CD4-positive, alpha-beta T cell (primary cell): Measurements from ENCODE around the gene PLA2G2D. TPM values are rescaled to one million over a fixed set of nuclear protein-coding genes. Genes with fewer than 3 reads are reported as not detected.

Experiments used
- ATAC-seq: fragments of 200-7000 bp; cut with Tn5 transposase; one replicate; pipeline ENCODE4 v1.10.0; 2022; ENCODE audit warnings: mild to moderate bottlenecking; ENCODE audit not compliant: poor library complexity
- CTCF ChIA-PET: fragments of 350-600 bp; sonication (Branson Sonifier 250); formaldehyde crosslinking; loops from one replicate; lab custom pipeline; 2021; ENCODE audit warnings: antibody characterized with exemption, inconsistent platforms; lab: Charles Lee
- POLR2A ChIA-PET: fragments of 350-600 bp; sonication (Branson Sonifier 250); formaldehyde crosslinking; loops from one replicate; lab custom pipeline; 2021; ENCODE audit warnings: antibody characterized with exemption, inconsistent platforms; lab: Charles Lee
- DNase-seq, 14 experiments: peaks; one replicate each; pipeline ENCODE4 v3.0.0-alpha.2; 2013 to 2020; ENCODE audit warnings: mixed read lengths in 2 of 14
- H3K27ac ChIP-seq, 2 donors: one replicate each; pipeline versions ENCODE4 v1.5.1 to v1.7.0; 2013; ENCODE audit warnings: low read length in 2 of 2, low read depth in 1 of 2, mild to moderate bottlenecking in 1 of 2
- H3K27me3 ChIP-seq, 2 experiments: 1 replicate in 1 of 2; 2 replicates in 1 of 2; pipeline versions ENCODE4 v1.6.1 to v1.7.0; 2013; ENCODE audit warnings: low read length in 2 of 2, control low read depth in 1 of 2, mild to moderate bottlenecking in 1 of 2, moderate library complexity in 1 of 2; ENCODE audit not compliant: insufficient read depth in 2 of 2, control insufficient read depth in 1 of 2
- H3K36me3 ChIP-seq: one replicate; pipeline ENCODE4 v1.6.1; 2013; ENCODE audit warnings: low read length, control low read depth; ENCODE audit not compliant: insufficient read depth
- H3K4me1 ChIP-seq: one replicate; pipeline ENCODE4 v1.6.1; 2013; ENCODE audit warnings: low read length, control low read depth; ENCODE audit not compliant: insufficient read depth
- H3K4me3 ChIP-seq: one replicate; pipeline ENCODE4 v1.5.1; 2013; ENCODE audit warnings: mild to moderate bottlenecking, low read length, moderate library complexity
- H3K9me3 ChIP-seq, 2 experiments: 1 replicate in 1 of 2; 2 replicates in 1 of 2; pipeline versions ENCODE4 v1.6.1 to v1.7.0; 2013; ENCODE audit warnings: low read length in 2 of 2, mild to moderate bottlenecking in 2 of 2, control low read depth in 1 of 2, moderate library complexity in 1 of 2; ENCODE audit not compliant: control insufficient read depth in 1 of 2, insufficient read depth in 1 of 2
- H3K27ac Mint-ChIP-seq: one replicate; pipeline ENCODE4 v1.8.0; 2020; ENCODE audit warnings: mixed read lengths
- H3K27me3 Mint-ChIP-seq: one replicate; pipeline ENCODE4 v1.8.0; 2021; ENCODE audit warnings: mixed read lengths
- H3K36me3 Mint-ChIP-seq: one replicate; pipeline ENCODE4 v1.8.0; 2021; ENCODE audit warnings: low read depth, mixed read lengths
- H3K4me1 Mint-ChIP-seq: one replicate; pipeline ENCODE4 v1.8.0; 2021; ENCODE audit warnings: low read depth, mixed read lengths
- H3K4me3 Mint-ChIP-seq: one replicate; pipeline ENCODE4 v1.8.0; 2020; ENCODE audit warnings: mild to moderate bottlenecking, mixed read lengths
- H3K9me3 Mint-ChIP-seq: one replicate; pipeline ENCODE4 v1.8.0; 2020; ENCODE audit warnings: mixed read lengths
- CTCF ChIP-seq: fragments of 200-600 bp; IDR thresholded peaks from one replicate; pipeline ENCODE4 v1.8.0; 2022; ENCODE audit warnings: antibody characterized with exemption, mild to moderate bottlenecking
- intact Hi-C, 2 experiments: fragments of 100-400 bp; cut with DNase I in 1 of 2; cut with micrococcal nuclease in 1 of 2; formaldehyde crosslinking; loops; one replicate each; pipeline versions ENCODE4 v1.15.1 to v1.9.0; 2023 to 2025; cut with DNase I, micrococcal nuclease
- polyA plus RNA-seq, 2 donors: library from polyadenylated mRNA; unstranded; fragments of 120-200 nt; gene quantifications; one replicate each; pipeline ENCODE4 v1.2.1, GENCODE V29; 2013
- total RNA-seq, 174 experiments: library from RNA in 2 of 174; stranded (reverse) in 2 of 174; gene quantifications; one replicate each; pipeline ENCODE4 v1.2.3 and lab custom pipeline; 2021 to 2026

Gene PLA2G2D
- not detected for total RNA-seq
- not detected for polyA plus RNA-seq (2013, experiment 1 of 2)
- polyA plus RNA-seq (2013, experiment 2 of 2), result 0.05 TPM
- 0 to 0.14 (median 0) reads per million in 172 experiments for total RNA-seq (lab: John Stamatoyannopoulos, UW)

- CTCF ChIA-PET, result no interaction called here
- no peak within 1 kb of the TSS for H3K27ac Mint-ChIP-seq
These were observed at the start of gene PLA2G2D for GRCh38 chr1:20119347-20119746. TSS of gene PLA2G2D (minus strand) at chr1:20119536. CDS start at chr1:20119498, 38 bp downstream.

GRCh38 chr1:20168564-20169491 is 49.5 kb upstream of the PLA2G2D start:
- POLR2A ChIA-PET, result no interaction called here
- Mint-ChIP-seq H3K27me3 (no peaks in the 10 kb centered on the region), H3K9me3 (peaks cover 4% of the 10 kb centered on the region), H3K4me1 (peaks cover 5% of the 10 kb centered on the region), H3K36me3 (peaks cover 17% of the 10 kb centered on the region), H3K27ac (no peak overlapping the region), H3K4me3 (no peak overlapping the region)
- Histone ChIP-seq H3K36me3 (no peaks in the 10 kb centered on the region), H3K4me3 (no peak overlapping the region), H3K4me1 (peaks cover 14% of the 10 kb centered on the region), H3K27ac (no peak overlapping the region), H3K27me3 (no peaks in the 10 kb centered on the region), H3K9me3 (peaks cover 10 to 28% of the 10 kb centered on the region in 2 experiments)
- DNase-seq (no peak), ATAC-seq (no peak)
- intact Hi-C loops, result no loop called here
- CTCF ChIA-PET, result no interaction called here
- no peak for TF ChIP-seq CTCF

More at GRCh38 chr1:20119347-20119746, at the start of gene PLA2G2D:
- H3K27me3 Mint-ChIP-seq, result peaks cover 39% of the 10 kb centered on the region
- Histone ChIP-seq H3K36me3 (no peaks in the 10 kb centered on the region), H3K4me3 (no peak within 1 kb of the TSS), H3K4me1 (no peaks in the 10 kb centered on the region), H3K27ac (no peak within 1 kb of the TSS), H3K27me3 (peaks cover under 1 to 2% of the 10 kb centered on the region in 2 experiments), H3K9me3 (no peaks in the 10 kb centered on the region)
- H3K4me3 Mint-ChIP-seq, result no peak within 1 kb of the TSS
- no peak for DNase-seq
- no peaks in the 10 kb centered on the region for H3K4me1 Mint-ChIP-seq
- no peaks in the 10 kb centered on the region for H3K9me3 Mint-ChIP-seq
- no peak for ATAC-seq
- POLR2A ChIA-PET, result no interaction called here
- intact Hi-C loops, result no loop called here
- TF ChIP-seq CTCF, result no peak
- no peaks in the 10 kb centered on the region for H3K36me3 Mint-ChIP-seq

- Histone ChIP-seq H3K4me1 (peaks cover 13% of the 10 kb centered on the region), H3K9me3 (peaks cover 10 to 42% of the 10 kb centered on the region in 2 experiments), H3K27me3 (no peaks in the 10 kb centered on the region), H3K36me3 (no peaks in the 10 kb centered on the region), H3K27ac (no peak overlapping the region), H3K4me3 (no peak overlapping the region)
- ChIA-PET POLR2A (no interaction called here), CTCF (no interaction called here)
- no peak for TF ChIP-seq CTCF
- Mint-ChIP-seq H3K9me3 (peaks cover 10% of the 10 kb centered on the region), H3K36me3 (peaks cover 24% of the 10 kb centered on the region), H3K4me3 (no peak overlapping the region), H3K4me1 (peaks cover 5% of the 10 kb centered on the region), H3K27ac (no peak overlapping the region), H3K27me3 (no peaks in the 10 kb centered on the region)
- DNase-seq (no peak), ATAC-seq (no peak)
- intact Hi-C loops, result no loop called here
These were observed 47.8 kb upstream of the PLA2G2D start for GRCh38 chr1:20167126-20167525.
